RWPE1 (cell line): Measurements from ENCODE around the gene MMAB.

Experiments
- CTCF ChIA-PET: fragments of 350-600 bp; sonication (Branson Sonifier 250); formaldehyde crosslinking; extraction: SDS; loops from one replicate; lab custom pipeline; 2021; lab: Yijun Ruan, JAX
- POLR2A ChIA-PET: fragments of 400-600 bp; formaldehyde crosslinking; extraction: SDS; loops from one replicate; lab custom pipeline; 2020; ENCODE audit warnings: antibody characterized with exemption; ENCODE audit not compliant: low non-redundant PET; lab: Yijun Ruan, JAX
- DNase-seq: peaks from one replicate; pipeline ENCODE4 v3.0.0; 2012; ENCODE audit warnings: low spot score
- H3K27ac ChIP-seq: fragments of 450-650 bp; 2 replicates; pipeline ENCODE4 v1.5.1; 2017
- CTCF ChIP-seq: fragments of 450-650 bp; conservative IDR thresholded peaks from 2 replicates; pipeline ENCODE4 v1.5.1; 2017; ENCODE audit warnings: low read depth, mild to moderate bottlenecking

MMAB gene

DNA sequence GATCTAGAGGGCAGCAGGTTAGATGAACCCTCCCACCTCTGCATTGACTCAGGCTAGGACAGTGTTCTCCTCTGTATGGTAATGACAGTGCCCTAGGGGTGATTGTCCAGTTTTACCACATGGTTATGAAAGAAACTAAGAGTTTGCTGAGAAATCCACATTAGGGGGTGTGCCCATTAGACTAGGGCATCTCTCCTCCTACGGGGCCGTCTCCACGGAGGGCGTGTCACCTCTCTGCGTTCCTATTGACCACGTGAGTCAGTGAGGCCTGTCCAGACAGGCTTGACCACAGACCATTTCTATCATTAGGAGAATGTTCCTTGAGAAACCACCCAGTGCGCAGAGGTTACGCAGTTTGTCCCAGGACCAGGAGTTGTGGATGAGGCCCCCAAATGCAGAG lies 8.6 kb upstream of the MMAB start:
- CTCF ChIA-PET: interaction anchor here (1.1 to 1.6 kb wide), 3 partner anchors 8 to 16 kb away, joined by 3 to 8 read pairs (median 3); partner anchors contain the start of genes MMAB and MVK
- H3K27ac ChIP-seq: peak overlapping the region; percentile 92
- POLR2A ChIA-PET: interaction anchor here (1.0 kb wide), 1 partner anchor 8 kb away, joined by 3 read pairs; the partner anchor contains the start of genes MMAB and MVK
- peak; percentile 97 for DNase-seq
- TF ChIP-seq CTCF: no peak

DNA sequence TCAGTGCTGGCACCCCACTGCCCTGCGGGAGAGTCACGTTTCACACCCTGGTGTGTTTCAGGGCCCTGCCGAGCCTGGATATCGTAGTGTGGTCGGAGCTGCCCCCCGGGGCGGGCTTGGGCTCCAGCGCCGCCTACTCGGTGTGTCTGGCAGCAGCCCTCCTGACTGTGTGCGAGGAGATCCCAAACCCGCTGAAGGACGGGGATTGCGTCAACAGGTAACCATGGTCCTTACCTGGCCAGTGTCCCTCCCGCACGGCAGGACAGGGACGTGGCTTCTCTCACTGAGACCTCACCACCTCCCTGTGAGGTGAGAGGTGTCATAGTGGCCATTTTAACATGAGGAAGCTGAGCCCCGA lies 8.0 kb upstream of the MMAB start:
- POLR2A ChIA-PET: no interaction called here
- no peak for DNase-seq
- H3K27ac ChIP-seq: peak overlapping the region; percentile 92
- CTCF ChIA-PET: interaction anchor here (1.6 kb wide), 1 partner anchor 16 kb away, joined by 8 read pairs; no protein-coding TSS in a partner anchor
- TF ChIP-seq CTCF: no peak

DNA sequence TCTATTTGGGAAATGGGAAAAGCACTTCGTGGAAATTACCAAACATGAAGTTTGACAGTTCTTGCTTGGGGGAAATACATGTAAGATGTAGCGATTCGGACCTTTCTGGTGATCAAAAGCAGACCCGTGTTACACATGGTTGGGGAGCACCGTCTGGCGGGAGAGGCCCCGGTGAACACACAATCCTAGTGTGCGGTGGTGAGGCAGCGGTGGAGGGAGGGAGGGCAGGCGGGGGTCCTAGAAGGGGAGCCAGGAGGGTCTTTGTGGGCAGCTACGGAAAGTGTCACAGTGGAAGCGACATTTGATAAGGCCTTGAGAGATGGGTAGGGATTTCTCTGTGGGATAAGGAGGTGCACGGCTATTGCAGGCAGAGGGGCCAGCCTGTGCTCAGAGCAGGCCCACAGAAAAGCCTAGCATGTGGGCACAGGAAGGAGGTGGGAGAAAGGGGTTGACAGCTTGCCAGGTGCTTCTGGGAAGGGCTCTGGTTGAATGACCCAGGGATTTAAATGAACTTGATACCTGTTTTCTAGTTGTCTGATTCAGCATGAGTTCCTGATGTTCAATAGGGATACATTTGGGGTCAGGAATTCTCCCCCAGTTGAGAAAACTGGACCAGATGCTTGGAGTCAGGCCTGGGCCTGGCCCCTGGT lies 7.5 kb upstream of the MMAB start:
- CTCF ChIA-PET: interaction anchor here (1.6 kb wide), 1 partner anchor 17 kb away, joined by 8 read pairs; no protein-coding TSS in a partner anchor

GRCh38 chr12:109580272-109580671 lies 7.0 kb upstream of the MMAB start:
- ChIA-PET CTCF (no interaction called here), POLR2A (no interaction called here)
- DNase-seq: no peak
- peak overlapping the region; percentile 92 for H3K27ac ChIP-seq
- TF ChIP-seq CTCF: no peak

More for the DNA sequence above, 7.5 kb upstream of the MMAB start:
- TF ChIP-seq CTCF: no peak
- H3K27ac ChIP-seq: peak overlapping the region; percentile 92
- no peak for DNase-seq
- POLR2A ChIA-PET: no interaction called here

DNA sequence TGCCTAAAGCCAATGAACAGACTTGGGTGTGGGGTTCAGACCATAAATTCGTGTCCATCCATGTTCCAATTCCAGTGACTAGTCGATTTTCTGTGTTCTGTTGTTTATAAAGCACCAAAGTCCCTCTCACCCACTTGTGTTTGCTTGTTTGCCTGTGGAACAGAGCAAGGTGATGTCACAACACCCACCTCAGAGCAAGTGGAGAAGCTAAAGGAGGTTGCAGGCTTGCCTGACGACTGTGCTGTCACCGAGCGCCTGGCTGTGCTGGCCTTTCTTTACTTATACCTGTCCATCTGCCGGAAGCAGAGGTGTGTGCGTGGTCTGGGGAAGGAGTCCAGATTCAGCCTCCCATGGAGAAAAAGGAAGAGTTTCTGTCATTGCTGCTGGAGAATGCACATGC lies 6.3 kb upstream of the MMAB start:
- TF ChIP-seq CTCF: no peak
- ChIA-PET CTCF (no interaction called here), POLR2A (no interaction called here)
- H3K27ac ChIP-seq: peak overlapping the region; percentile 92
- no peak for DNase-seq

- POLR2A ChIA-PET: no interaction called here
- TF ChIP-seq CTCF: no peak
- peak overlapping the region; percentile 21 for H3K27ac ChIP-seq
- CTCF ChIA-PET: no interaction called here
- DNase-seq: no peak
Observed at GRCh38 chr12:109578330-109578927, 5.1 kb upstream of the MMAB start.
